Naive B cell (primary cell): ENCODE measurements around the gene AQP9. TPM values are rescaled to one million over a fixed set of nuclear protein-coding genes. Genes with fewer than 3 reads are reported as not detected.

Source experiments
- ATAC-seq, 2 donors: fragments of 150-1000 bp; cut with Tn5 transposase; 2 replicates each; pipeline ENCODE4 v1.10.0; 2021; ENCODE audit warnings: low read depth in 2 of 2, mild to moderate bottlenecking in 2 of 2, moderate library complexity in 2 of 2
- DNase-seq: peaks from one replicate; pipeline ENCODE4 v3.0.0; 2022
- H3K27ac Mint-ChIP-seq, 6 donors: one replicate each; pipeline ENCODE4 v1.8.0; 2020 to 2022; ENCODE audit warnings: mild to moderate bottlenecking in 6 of 6, mixed read lengths in 6 of 6, moderate library complexity in 5 of 6, inconsistent platforms in 2 of 6
- H3K27me3 Mint-ChIP-seq, 3 donors: one replicate each; pipeline ENCODE4 v1.8.0; 2021 to 2022; ENCODE audit warnings: mixed read lengths in 3 of 3, mild to moderate bottlenecking in 1 of 3
- H3K36me3 Mint-ChIP-seq, 2 donors: one replicate each; pipeline ENCODE4 v1.8.0; 2020 to 2022; ENCODE audit warnings: mixed read lengths in 2 of 2, inconsistent platforms in 1 of 2, mild to moderate bottlenecking in 1 of 2
- H3K4me1 Mint-ChIP-seq, 3 donors: one replicate each; pipeline ENCODE4 v1.8.0; 2020 to 2022; ENCODE audit warnings: mixed read lengths in 3 of 3, inconsistent platforms in 1 of 3, mild to moderate bottlenecking in 1 of 3, moderate library complexity in 1 of 3
- H3K4me3 Mint-ChIP-seq, 8 donors: one replicate each; pipeline ENCODE4 v1.8.0; 2020 to 2022; ENCODE audit warnings: mild to moderate bottlenecking in 8 of 8, mixed read lengths in 8 of 8, moderate library complexity in 8 of 8, inconsistent platforms in 2 of 8
- H3K9me3 Mint-ChIP-seq, 7 donors: one replicate each; pipeline ENCODE4 v1.8.0; 2020 to 2022; ENCODE audit warnings: mixed read lengths in 7 of 7, mild to moderate bottlenecking in 5 of 7, inconsistent platforms in 2 of 7, moderate library complexity in 1 of 7
- polyA plus RNA-seq, 6 donors: library from polyadenylated mRNA; unstranded; fragments of 300-500 nt; fragmentation: Illumina TruSeq; gene quantifications; one replicate each; pipeline ENCODE4 v1.2.3, GENCODE V29; 2021; ENCODE audit warnings: low read depth in 6 of 6

The AQP9 gene
- polyA plus RNA-seq, 6 donors from 2014 or later, result 0.12 to 1.2 TPM; not detected in 4

GRCh38 chr15:58227706-58228543 lies 89.7 kb downstream of the AQP9 start:
- Mint-ChIP-seq H3K4me3 (no peak overlapping the region), H3K36me3 (no peaks in the 10 kb centered on the region), H3K27ac (peak overlapping the region in 2 of 6 donors; percentile 30 to 41), H3K4me1 (no peaks in the 10 kb centered on the region), H3K9me3 (no peaks in the 10 kb centered on the region), H3K27me3 (peaks cover 0 to 15% (median 5%) of the 10 kb centered on the region in 3 donors)
- ATAC-seq, result no peak
- DNase-seq, result peak; percentile 16

GRCh38 chr15:58228718-58229117 lies 90.5 kb downstream of the AQP9 start:
- Mint-ChIP-seq H3K27ac (no peak overlapping the region), H3K36me3 (no peaks in the 10 kb centered on the region), H3K4me3 (no peak overlapping the region), H3K9me3 (no peaks in the 10 kb centered on the region), H3K4me1 (no peaks in the 10 kb centered on the region), H3K27me3 (peaks cover 0 to 15% (median 5%) of the 10 kb centered on the region in 3 donors)
- ATAC-seq (no peak), DNase-seq (no peak)

- Mint-ChIP-seq H3K9me3 (no peaks in the 10 kb centered on the region), H3K4me1 (no peaks in the 10 kb centered on the region), H3K4me3 (no peak overlapping the region), H3K36me3 (no peaks in the 10 kb centered on the region), H3K27me3 (peaks cover 0 to 15% (median 5%) of the 10 kb centered on the region in 3 donors), H3K27ac (no peak overlapping the region)
- no peak for DNase-seq
- ATAC-seq, result no peak
Measured at GRCh38 chr15:58229297-58229768, 91.2 kb downstream of the AQP9 start.

GRCh38 chr15:58232281-58233065 lies 94.3 kb downstream of the AQP9 start:
- peaks cover 0 to 15% (median 5%) of the 10 kb centered on the region in 3 donors for H3K27me3 Mint-ChIP-seq
- H3K4me1 Mint-ChIP-seq, result no peaks in the 10 kb centered on the region
- no peaks in the 10 kb centered on the region for H3K9me3 Mint-ChIP-seq
- no peak overlapping the region for H3K27ac Mint-ChIP-seq
- ATAC-seq, result no peak
- H3K36me3 Mint-ChIP-seq, result no peaks in the 10 kb centered on the region
- no peak for DNase-seq
- no peak overlapping the region for H3K4me3 Mint-ChIP-seq

GRCh38 chr15:58233341-58233740 lies 95.2 kb downstream of the AQP9 start:
- Mint-ChIP-seq H3K4me3 (no peak overlapping the region), H3K27ac (no peak overlapping the region), H3K4me1 (no peaks in the 10 kb centered on the region), H3K27me3 (peaks cover 0 to 15% (median 5%) of the 10 kb centered on the region in 3 donors), H3K9me3 (no peaks in the 10 kb centered on the region), H3K36me3 (no peaks in the 10 kb centered on the region)
- ATAC-seq (no peak), DNase-seq (no peak)

Other genes starting within 250 kb of the AQP9 start
- gene ALDH1A2, start 72.7 kb upstream of the AQP9 start, polyA plus RNA-seq, result not detected